GM19468 (cell line): ENCODE measurements around the gene CRISPLD2.
"Not testable (repeated sequence)": the region's sequence is repeated elsewhere in the genome, so short reads cannot be mapped to it uniquely, and the experiment has no call there.

Experiments
- ATAC-seq: cut with Tn5 transposase; IDR thresholded peaks from one replicate; pipeline ENCODE4 v1.9.1; 2021; ENCODE audit warnings: mild to moderate bottlenecking, moderate library complexity, moderate number of reproducible peaks; ENCODE audit not compliant: unreplicated experiment; ENCODE audit errors: extremely low read depth

Gene CRISPLD2

DNA sequence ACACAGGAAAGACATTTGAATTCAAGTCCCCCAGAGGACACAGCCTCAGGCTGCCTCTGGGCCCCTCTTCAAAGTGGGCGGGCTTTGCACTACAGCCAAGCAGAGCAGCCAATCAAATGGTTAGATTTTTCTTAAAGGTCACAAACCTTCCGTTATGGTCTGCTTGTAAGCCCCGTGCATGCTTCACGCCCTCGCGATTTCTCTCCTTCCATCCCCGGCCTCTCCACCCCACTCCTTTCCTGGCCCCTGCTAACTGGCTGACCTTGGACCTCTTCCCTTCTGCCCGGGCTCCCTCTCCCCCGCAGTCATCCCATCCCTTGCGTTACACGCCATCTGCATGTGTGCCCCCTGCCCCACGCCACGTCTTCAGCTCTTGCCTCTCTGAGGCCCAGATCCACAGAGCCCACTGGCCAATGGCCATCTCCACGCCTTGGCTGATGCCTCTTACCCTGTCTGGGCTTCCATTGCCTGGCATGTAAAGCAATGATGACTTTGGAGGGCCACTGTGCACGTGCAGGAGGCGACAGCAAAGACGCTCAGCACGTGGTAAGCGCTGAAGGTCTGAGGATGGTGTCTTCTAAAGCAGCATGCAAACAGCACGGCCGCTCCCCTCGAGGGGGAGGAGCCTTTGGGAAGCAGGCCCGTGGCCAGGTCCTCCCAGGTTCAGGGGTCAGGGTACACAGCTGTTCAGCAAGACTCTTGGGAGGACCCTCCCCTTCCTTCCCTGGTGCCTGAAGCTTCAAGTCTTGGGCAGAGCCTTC lies 104.7 kb downstream of the CRISPLD2 start:
- no peak for ATAC-seq

DNA sequence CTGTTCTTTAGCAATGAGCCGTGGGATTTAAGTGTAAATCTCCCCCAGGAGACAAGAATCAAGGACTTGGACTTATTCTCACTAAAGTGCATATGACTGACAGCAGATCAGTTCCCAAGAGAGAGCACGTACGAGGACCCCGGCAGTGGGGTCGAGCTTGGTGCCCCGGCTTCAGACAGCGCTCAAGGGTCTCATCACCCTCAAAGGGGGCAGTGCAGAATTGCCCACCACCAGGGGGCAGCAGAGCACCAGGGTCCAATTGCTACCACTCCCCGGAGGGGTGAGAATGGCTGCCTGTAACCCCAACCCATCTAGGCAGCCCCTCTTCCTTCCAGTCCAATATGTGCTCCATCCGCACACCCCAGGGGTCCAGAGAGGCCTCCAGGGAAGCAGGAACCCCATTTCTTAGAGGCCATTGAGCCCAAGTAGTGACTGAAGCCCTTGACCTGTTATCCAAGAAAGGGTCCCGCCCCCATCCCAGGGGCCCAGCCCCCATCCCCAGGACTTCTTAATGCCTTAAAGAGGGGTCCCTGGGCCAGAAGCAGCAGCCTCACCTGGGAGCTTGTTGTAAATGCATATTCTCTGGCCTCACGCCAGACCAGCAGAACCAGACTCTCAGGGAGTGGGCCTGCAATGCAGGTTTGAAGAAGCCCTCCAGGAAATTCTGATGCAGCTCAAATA lies 105.4 kb downstream of the CRISPLD2 start:
- ATAC-seq: no peak

DNA sequence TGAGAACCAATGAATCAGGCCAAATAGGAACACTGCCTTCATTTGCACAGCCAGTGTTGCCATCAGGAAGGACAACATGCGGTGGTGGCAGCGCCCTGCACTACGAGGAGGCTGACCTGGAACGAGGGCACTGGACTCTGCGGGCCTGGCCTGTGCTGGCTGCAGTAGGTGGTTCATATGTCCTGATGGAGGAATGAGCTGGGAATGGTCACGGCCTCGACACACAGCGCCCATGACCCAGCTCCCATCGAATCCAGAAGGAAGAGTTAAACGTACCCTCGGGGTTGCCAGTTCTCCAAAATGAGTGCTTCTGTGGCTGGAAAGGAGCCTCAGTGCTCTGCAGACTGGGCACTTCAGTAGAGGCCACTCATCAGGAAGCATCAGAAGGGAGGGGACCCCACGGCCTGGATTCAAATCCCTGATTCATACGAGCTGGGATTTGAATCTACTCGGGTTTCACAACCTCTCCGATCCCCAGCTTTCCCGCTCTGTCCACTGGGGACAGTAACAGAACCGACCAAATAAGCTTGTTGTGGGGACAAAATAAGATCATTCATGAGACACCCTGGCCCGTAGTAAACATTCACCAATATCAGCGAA lies 106.1 kb downstream of the CRISPLD2 start:
- ATAC-seq: no peak

DNA sequence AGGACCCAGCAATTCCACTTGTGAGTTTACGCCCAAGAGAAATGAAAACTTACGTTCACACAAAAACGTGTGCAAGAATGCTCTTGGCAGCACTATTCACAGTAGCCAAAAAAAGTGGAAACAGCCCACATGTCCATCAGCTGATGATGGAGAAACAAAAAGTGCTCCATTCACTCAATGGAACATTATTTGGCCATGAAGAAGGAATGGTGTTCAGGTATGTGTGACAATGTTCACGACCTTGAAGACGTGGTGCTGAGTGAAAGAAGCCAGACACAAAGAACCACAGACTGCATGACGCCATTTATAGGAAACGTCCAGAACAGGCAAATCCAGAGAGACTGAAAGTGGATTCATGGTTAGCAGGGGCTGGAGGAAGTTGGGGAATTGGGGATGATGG lies 106.7 kb downstream of the CRISPLD2 start:
- no peak for ATAC-seq

- no peak for ATAC-seq
These were observed 108.1 kb downstream of the CRISPLD2 start for GRCh38 chr16:84927621-84928591.

GRCh38 chr16:84928679-84929420 lies 109.1 kb downstream of the CRISPLD2 start:
- ATAC-seq: no peak

DNA sequence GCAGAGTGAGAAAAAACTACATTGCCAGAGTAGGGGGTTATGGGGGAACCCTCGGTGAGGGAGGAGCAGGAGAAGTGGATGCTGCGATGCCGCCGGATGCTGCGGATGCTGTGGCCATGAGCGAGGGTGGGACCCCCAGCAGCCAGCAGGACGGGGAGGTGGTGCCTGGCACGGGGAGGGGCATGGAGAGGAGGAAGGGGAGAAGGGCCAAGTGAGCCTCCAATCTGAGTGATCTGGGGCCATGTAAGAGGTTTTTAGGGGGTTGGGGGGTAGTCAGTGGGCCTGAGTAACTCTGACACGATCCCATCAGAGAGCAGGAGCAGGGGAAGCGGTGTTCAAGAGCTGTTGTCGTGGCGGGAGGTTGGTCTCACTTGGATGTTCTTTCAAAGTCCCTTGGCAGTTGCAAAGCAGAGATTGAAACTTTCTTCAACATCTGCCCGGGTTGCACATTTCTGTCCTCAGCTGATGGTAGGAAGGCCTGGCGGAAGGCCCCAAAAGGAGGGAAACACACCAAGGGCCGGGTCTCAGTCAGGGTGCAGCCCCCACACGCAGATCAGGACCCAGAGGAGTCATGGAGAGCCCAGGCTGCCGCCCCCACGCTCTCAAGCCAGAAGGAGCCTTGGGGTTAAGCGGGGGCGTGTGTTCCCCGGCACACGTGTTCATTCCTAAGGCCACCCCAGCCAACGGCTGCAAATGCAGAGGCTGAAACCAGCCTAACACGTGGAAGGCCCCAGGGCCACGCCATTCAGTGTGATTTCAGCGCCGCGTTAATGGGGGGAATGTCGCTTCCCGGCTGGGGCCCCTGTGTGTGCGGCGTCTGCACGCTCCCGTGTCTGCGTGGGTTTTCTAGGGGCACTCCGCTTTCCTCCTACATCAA lies 109.9 kb downstream of the CRISPLD2 start:
- no peak for ATAC-seq

DNA sequence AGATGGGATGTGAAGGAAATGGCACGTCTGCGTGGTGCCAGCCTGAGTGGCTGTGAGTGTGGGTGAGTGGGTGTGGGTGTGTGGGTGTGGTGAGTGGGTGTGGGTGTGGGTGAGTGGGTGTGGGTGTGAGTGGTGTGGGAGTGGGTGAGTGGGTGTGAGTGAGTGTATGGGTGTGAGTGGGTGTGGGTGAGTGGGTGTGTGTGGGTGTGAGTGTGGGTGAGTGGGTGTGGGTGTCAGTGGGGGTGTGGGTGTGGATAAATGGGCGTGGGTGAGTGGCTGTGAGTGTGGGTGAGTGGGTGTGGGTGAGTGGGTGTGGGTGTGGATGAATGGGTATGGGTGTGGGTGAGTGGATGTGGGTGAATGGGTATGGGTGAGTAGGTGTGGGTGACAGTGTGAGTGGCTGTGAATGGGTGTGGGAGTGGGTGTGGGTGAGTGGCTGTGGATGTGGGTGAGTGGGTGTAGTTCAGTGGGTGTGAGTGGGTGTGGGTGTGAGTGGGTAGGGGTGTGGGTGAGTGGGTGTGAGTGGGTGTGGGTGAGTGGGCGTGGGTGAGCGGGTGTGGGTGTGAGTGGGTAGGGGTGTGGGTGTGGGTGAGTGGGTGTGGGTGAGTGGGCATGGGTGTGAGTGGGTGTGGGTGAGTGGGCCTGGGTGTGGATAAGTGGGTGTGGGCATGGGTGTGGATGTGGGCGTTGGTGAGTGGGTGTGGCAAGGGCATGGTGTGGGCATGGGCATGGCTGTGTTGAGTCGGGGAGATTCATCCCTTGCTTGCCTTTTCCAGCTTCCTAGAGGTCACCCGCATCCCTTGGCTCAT lies 110.7 kb downstream of the CRISPLD2 start:
- no peak for ATAC-seq

DNA sequence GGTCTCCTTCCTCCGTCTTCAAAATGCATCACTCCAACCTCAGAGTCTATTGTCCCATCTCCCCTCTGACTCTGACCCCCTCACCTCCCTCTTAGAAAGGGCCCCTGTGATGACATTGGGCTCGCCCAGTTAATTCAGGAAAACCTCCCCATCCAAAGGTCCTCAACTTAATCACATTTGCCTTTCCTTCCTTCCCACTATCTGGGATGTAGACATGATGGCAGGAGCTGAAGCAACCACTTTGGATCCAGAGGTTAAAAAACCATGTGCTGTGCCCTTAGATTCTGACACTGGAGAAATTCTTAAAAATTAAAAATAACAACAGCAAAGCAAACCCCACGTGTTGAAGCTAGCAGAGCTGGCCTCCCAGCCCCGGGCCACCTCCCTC lies 111.3 kb downstream of the CRISPLD2 start:
- no peak for ATAC-seq

DNA sequence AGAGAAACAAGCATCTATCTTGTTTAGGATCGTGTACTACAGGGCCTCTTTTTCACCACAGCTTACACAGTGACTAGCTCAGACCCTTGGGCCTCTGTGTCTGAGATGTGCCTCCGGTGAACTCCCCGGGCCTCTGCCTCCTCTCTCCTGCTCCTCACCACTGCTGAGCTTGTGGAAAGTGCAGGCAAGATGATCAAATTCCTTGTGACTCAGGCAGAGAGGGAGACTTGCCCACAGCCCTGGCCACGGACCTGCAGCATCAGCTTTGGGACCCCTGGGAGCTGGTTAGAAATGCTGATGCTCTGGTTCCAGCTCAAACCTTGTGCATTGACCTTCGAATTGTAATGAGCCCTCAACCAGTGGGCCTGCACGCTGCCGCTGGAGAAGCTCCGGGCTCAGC lies 111.7 kb downstream of the CRISPLD2 start:
- ATAC-seq: no peak

GRCh38 chr16:84932681-84933080 lies 112.9 kb downstream of the CRISPLD2 start:
- no peak for ATAC-seq

DNA sequence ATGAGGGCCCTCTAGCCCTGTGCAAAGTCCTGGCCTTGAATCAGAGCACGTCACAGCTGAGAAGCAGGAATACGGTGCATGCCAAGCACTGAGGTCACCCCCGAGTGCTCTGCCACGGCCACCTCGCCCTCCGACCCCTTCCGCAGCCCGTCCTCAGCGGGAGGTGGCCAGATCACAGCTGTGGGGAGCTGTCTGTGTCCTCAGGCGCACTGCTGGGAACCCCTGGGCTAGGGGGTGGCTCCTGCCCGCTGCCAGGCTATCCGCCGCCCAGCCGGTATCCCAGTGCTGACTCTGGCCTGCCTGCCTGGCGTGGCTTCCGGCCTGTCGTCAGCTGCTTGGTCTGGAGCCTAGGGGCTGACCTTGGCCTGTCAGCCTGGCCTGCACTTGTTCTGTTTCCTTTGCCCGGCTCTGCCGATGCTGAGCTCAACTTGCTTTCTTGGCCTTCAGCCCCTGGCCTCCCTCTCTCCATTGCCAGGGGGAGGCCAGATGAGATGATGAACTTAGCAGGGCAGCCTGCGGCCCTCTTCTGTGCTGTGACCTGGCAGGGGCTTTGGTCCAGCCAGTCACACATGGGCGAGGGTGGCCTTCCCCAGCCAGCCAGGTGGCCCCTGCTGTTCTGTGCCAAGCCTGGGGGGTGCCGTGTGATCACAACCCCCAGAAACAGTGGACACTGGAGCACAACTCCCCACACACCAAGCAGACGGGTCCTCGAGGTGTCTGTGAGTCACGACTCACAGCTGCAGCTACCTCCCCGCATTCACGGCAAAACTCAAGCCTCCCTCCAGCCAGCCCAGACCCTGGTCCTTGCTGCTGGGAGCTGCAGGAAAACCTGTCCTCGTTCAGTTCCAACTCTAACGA lies 114.2 kb downstream of the CRISPLD2 start:
- ATAC-seq: no peak

DNA sequence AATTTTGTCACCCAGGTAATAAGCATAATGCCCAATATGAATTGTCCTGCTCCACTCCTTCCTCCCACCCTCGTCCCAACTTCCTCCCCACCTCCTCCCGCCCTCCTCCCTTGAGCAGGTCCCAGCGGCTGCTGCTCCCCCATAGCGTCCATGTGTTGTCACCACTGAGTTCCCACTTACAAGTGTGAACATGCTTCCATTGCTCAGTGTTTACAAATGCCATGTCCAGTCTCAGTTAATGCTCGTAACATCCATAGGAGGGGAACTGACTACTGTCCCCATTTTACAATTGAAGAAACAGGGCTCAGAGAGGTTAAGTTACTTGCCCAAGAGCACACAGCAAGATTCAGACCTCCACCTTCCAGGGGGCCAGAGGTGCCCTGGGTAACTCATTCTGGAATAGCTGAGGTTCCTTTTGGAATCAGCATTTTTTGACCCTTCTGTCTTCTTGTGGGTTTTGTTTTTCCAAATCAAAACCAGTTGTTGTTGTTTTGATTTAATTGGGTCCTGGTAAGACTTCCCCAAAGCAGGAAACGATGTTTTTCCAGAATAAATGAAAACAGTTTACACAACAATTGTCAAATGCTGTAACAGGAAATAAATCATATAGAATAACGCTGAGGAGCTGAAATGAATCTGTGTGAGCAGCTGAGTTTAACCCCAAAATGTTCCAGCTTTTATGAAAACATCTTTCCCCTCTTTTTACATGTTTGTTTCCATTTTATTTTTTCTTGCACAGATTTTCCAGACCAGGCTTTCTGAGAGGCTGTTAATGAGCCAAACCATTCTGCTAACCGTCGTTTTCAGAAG lies 117.6 kb downstream of the CRISPLD2 start:
- ATAC-seq: no peak

- ATAC-seq: not testable (repeated sequence)
These were observed 118.8 kb downstream of the CRISPLD2 start for GRCh38 chr16:84938616-84939015.

- no peak for ATAC-seq
These were observed 121.1 kb downstream of the CRISPLD2 start for GRCh38 chr16:84940670-84941551.
